GM18858 (cell line): ENCODE results near the gene ZNF75A.

Experiments
- ATAC-seq: cut with Tn5 transposase; IDR thresholded peaks from one replicate; pipeline ENCODE4 v1.9.1; 2021; ENCODE audit not compliant: unreplicated experiment

ZNF75A gene

DNA sequence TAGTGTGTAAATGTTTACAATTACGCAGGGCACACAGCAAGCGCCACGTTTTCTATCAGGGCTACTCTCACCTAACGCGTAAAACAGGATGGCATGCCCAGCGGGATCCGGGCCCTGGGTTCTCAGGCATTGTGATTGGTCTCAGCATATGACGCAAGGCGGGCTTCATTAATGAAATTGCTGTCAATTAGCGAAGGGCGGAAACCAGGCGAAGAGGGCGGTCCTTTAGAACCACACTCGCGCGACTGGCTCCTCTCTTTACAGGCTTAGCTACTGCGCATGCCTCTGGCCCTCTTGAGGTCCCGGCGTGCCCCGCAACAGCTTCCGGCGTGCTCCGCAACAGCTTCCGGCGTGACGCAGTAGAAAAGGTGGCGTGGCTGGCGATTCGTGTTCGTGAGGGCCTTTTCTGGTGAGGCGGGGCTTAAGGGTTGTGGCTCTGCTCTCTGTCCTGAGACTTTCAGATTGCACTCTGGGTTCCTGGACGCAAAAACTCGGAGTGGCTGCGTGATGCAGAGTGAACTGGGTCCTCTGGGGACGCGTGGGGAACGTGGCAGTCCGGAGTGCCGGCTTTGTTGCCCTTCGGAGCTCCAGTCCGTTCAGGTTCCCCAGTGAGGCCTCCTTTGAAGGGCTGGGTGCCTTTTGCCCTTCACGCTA, 59.6 kb downstream of the ZNF75A start:
- ATAC-seq, result no peak
